ENCODE data around the gene SHH.

DNA sequence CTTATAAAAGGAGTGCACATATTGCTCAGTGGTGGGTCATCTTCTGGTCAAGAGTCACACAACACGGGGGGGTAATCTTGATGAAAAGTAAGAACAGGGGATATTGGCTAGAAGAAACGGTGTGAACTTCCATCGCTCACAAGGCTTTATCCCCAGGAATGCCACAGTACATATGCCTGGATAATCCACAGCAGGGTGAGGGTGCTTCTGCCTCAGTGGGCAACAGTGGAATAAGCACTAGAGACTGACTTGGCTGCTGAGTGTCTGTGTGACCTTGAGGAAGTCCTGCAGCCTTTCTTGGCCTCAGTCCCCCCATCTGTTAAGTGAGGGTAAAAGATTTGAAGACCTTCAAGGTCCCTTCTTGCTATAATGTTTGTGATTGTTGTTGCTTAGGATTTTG lies 44.9 kb upstream of the SHH start:
- TF ChIP-seq, protein P1, sequence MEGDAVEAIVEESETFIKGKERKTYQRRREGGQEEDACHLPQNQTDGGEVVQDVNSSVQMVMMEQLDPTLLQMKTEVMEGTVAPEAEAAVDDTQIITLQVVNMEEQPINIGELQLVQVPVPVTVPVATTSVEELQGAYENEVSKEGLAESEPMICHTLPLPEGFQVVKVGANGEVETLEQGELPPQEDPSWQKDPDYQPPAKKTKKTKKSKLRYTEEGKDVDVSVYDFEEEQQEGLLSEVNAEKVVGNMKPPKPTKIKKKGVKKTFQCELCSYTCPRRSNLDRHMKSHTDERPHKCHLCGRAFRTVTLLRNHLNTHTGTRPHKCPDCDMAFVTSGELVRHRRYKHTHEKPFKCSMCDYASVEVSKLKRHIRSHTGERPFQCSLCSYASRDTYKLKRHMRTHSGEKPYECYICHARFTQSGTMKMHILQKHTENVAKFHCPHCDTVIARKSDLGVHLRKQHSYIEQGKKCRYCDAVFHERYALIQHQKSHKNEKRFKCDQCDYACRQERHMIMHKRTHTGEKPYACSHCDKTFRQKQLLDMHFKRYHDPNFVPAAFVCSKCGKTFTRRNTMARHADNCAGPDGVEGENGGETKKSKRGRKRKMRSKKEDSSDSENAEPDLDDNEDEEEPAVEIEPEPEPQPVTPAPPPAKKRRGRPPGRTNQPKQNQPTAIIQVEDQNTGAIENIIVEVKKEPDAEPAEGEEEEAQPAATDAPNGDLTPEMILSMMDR (IDR thresholded peaks at IDR 0.05) = no peak
- no peak for TF ChIP-seq POLR2A (IDR thresholded peaks at IDR 0.05)
